Measurements from ENCODE around the gene GRM1. TPM values are rescaled to one million over a fixed set of nuclear protein-coding genes. Genes with fewer than 3 reads are reported as not detected.

GRM1 gene
- total and polyA plus RNA-seq, 2 of the 4 experiments (the other 2 are of a cell fraction) = not detected

GRCh38 chr6:146014233-146014632 is 14.6 kb upstream of the GRM1 start:
- H2AFZ ChIP-seq (replicated peaks; ENCODE audit: low read length, poor library complexity) = no peak overlapping the region
- dilution Hi-C loops (cut with HindIII; ENCODE audit: low sequenced_read_pairs, unreplicated experiment) = no loop called here

More at GRCh38 chr6:146014233-146014632, 14.6 kb upstream of the GRM1 start:
- Histone ChIP-seq H4K5ac (ENCODE audit: low read depth, low read length) (no peak overlapping the region), H2BK5ac (ENCODE audit: low read depth, low read length, poor library complexity, severe bottlenecking) (no peak overlapping the region), H3K4ac (ENCODE audit: low read depth, low read length) (no peak overlapping the region), H3K14ac (replicated peaks; ENCODE audit: low read depth, low read length) (no peak overlapping the region), H2BK20ac (ENCODE audit: low read depth, low read length) (no peak overlapping the region), H3K27me3 (ENCODE audit: control insufficient read depth, insufficient read depth, low read length) (no peaks in the 10 kb centered on the region), H3K9me1 (ENCODE audit: insufficient read depth, low read length) (no peaks in the 10 kb centered on the region), H4K20me1 (ENCODE audit: insufficient read depth, low read length) (no peaks in the 10 kb centered on the region), H3K23ac (ENCODE audit: low read depth, low read length) (no peak overlapping the region), H2BK15ac (ENCODE audit: low read depth, low read length) (no peak overlapping the region), H3K4me3 (ENCODE audit: insufficient read depth, low read depth, low read length) (no peak overlapping the region), H3K27ac (ENCODE audit: insufficient read depth, low read length) (no peak overlapping the region), H3K56ac (ENCODE audit: extremely low read depth, insufficient read depth, low read length) (no peak overlapping the region), H4K8ac (ENCODE audit: low read depth in 2 of 2, low read length in 2 of 2) (no peak overlapping the region), H4K91ac (ENCODE audit: insufficient read depth, low read depth, low read length) (no peak overlapping the region), H3K9me3 (ENCODE audit: control insufficient read depth, insufficient read depth, low read length) (no peaks in the 10 kb centered on the region), H2AK9ac (replicated peaks; ENCODE audit: low read depth, low read length, poor library complexity) (no peak overlapping the region), H2AK5ac (ENCODE audit: low read depth, low read length) (no peak overlapping the region), H3K36me3 (ENCODE audit: control insufficient read depth, insufficient read depth, low read length) (no peaks in the 10 kb centered on the region), H3K9ac (ENCODE audit: low read depth, low read length) (no peak overlapping the region), H3K18ac (ENCODE audit: low read depth, low read length) (no peak overlapping the region), H2BK120ac (ENCODE audit: low read depth, low read length) (no peak overlapping the region), H3K4me1 (ENCODE audit: control insufficient read depth, insufficient read depth, low read length) (no peaks in the 10 kb centered on the region), H3K79me1 (ENCODE audit: low read depth in 1 of 2, low read length in 2 of 2) (no peaks in the 10 kb centered on the region), H3K4me2 (ENCODE audit: low read depth, low read length) (no peak overlapping the region)
- CTCF ChIA-PET = no interaction called here
- ATAC-seq (ENCODE audit: low read depth) (no peak), DNase-seq (no peak)
- no TSS peak for BruUV-seq (replicated peaks)
- intact Hi-C loops (cut with micrococcal nuclease) (no loop called here), in situ Hi-C loops (cut with MboI; ENCODE audit: low sequenced_read_pairs) (no loop called here)
- POLR2A ChIA-PET (ENCODE audit: unreplicated experiment) = no interaction called here
- no peak for TF ChIP-seq CHD1 (IDR thresholded peaks at IDR 0.05; ENCODE audit: low read depth, low read length)
- no peak for TF ChIP-seq RFX5 (IDR thresholded peaks at IDR 0.05; ENCODE audit: low read depth, low read length)
- peak; percentile 34 for TF ChIP-seq MAFK (IDR thresholded peaks at IDR 0.05; ENCODE audit: low read depth, low read length)
- no peak for TF ChIP-seq RCOR1 (IDR thresholded peaks at IDR 0.05; ENCODE audit: insufficient replicate concordance, low read length)
- TF ChIP-seq NFE2L2 (IDR thresholded peaks at IDR 0.05; ENCODE audit: low read depth, low read length) = peak; percentile 70

All from IMR-90 (cell line).